Aorta (tissue), 5 donors: ENCODE data around the gene PKLR. TPM values are rescaled to one million over a fixed set of nuclear protein-coding genes. Genes with fewer than 3 reads are reported as not detected.
"Not testable (repeated sequence)": the region's sequence is repeated elsewhere in the genome, so short reads cannot be mapped to it uniquely, and the experiment has no call there.

Experiments
- ATAC-seq: fragments of 200-7000 bp; cut with Tn5 transposase; one replicate; pipeline ENCODE4 v1.9.1; 2022; ENCODE audit warnings: moderate library complexity; ENCODE audit not compliant: low FRiP score
- DNase-seq, 2 donors: peaks; one replicate each; pipeline ENCODE4 v3.0.0-alpha.2; 2020
- H3K27ac ChIP-seq, 2 donors: one replicate each; pipeline ENCODE4 v1.5.1; 2013; ENCODE audit warnings: low read length in 2 of 2, mild to moderate bottlenecking in 2 of 2, moderate library complexity in 2 of 2, control low read depth in 1 of 2, inconsistent platforms in 1 of 2, low read depth in 1 of 2
- H3K27me3 ChIP-seq, 2 donors: one replicate each; pipeline ENCODE4 v1.6.1; 2013; ENCODE audit warnings: control low read depth in 1 of 2, low read length in 1 of 2, mild to moderate bottlenecking in 1 of 2, moderate library complexity in 1 of 2; ENCODE audit not compliant: insufficient read depth in 2 of 2, control insufficient read depth in 1 of 2
- H3K36me3 ChIP-seq, 2 donors: one replicate each; pipeline ENCODE4 v1.6.1; 2013; ENCODE audit warnings: control low read depth in 1 of 2, low read length in 1 of 2, mild to moderate bottlenecking in 1 of 2; ENCODE audit not compliant: insufficient read depth in 2 of 2, control insufficient read depth in 1 of 2
- H3K4me1 ChIP-seq, 2 donors: one replicate each; pipeline ENCODE4 v1.6.1; 2013; ENCODE audit warnings: low read length in 2 of 2, control low read depth in 1 of 2, mild to moderate bottlenecking in 1 of 2, moderate library complexity in 1 of 2; ENCODE audit not compliant: insufficient read depth in 2 of 2, control insufficient read depth in 1 of 2
- H3K4me3 ChIP-seq, 2 donors: one replicate each; pipeline ENCODE4 v1.5.1; 2013; ENCODE audit warnings: low read length in 2 of 2, control low read depth in 1 of 2, mild to moderate bottlenecking in 1 of 2
- H3K9me3 ChIP-seq: one replicate; pipeline ENCODE4 v1.6.1; 2013; ENCODE audit warnings: mild to moderate bottlenecking, low read length; ENCODE audit not compliant: control insufficient read depth
- WGBS, 2 donors: extraction: QIAGEN DNeasy Blood & Tissue Kit; methylation state at CpG; one replicate each; pipeline ENCODE4 v1.1.7; 2013; 5-methylcytosine and 5-hydroxymethylcytosine counted together
- intact Hi-C, 2 donors: fragments of 100-400 bp; cut with DNase I; formaldehyde crosslinking; loops; one replicate each; pipeline versions ENCODE4 v1.14.2 to v1.15.0; 2022
- long read RNA-seq, 2 donors: library from polyadenylated mRNA; unstranded; transcript quantifications; one replicate each; pipeline ENCODE4 v2.0.0, GENCODE V29; 2020 to 2021
- polyA plus RNA-seq, 2 donors: library from polyadenylated mRNA; stranded (reverse); fragments of 200-250 nt; gene quantifications; one replicate each; pipeline ENCODE4 v1.2.3, GENCODE V29; 2013
- total RNA-seq, 2 donors: library from RNA; stranded (reverse); fragmentation: NEBNext Ultra II Directional; extraction: Animal tissue kit (Norgen Biotek cat#: 25700); gene quantifications; one replicate each; pipeline ENCODE4 v1.2.1, GENCODE V29; 2021
- donor health status: healthy with polysubstance abuse.
- donor health status: Bipolar disorder and iron deficiency.
- donor health status: DM: no; HTN: no; CAD: no.
- donor health status: DM: no; HTN: no; CAD: no.
- donor health status: DM: yes; HTN: yes; CAD: no.

Gene PKLR
- total RNA-seq (not detected), polyA plus RNA-seq (1 to 10 TPM in 1 of 2 donors, not detected in 1; 1.0 TPM)
- long read RNA-seq, donor 1: 0 reads
- long read RNA-seq, donor 2: 0 reads

DNA sequence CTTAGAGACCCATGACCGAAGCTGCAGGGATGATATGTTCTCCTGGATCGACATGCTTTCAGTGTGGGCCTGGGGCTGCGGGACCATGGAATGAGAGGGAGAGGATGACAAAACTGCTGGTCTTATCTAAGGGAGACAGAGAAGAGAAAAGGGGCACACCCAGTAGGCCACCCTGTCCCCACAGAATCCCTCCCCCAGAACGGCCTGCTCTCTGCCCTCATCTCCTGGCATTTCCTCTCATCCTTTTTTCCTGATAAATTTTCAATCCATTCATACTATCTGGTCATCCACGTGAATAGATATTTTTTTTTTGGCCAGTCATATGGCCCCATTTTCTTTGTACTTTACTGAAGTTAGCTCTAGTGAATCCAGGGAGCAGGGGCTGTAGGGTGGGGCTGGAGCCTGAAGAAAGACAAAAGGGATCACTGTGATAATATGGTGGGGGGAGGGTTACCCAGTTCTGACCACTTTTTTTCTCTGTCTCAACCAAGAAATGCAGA, at the start of gene PKLR:
Gene PKLR, minus strand, starts transcription at position 97 of the 500 bp plus-strand sequence. Its CDS starts 43 bp downstream, at position 54.
- H3K27ac ChIP-seq: no peak within 1 kb of the TSS
- no peaks in the 10 kb centered on the region for H3K27me3 ChIP-seq
- H3K36me3 ChIP-seq: no peaks in the 10 kb centered on the region
- H3K4me1 ChIP-seq: no peaks in the 10 kb centered on the region
- H3K9me3 ChIP-seq: no peaks in the 10 kb centered on the region
- WGBS, 2 donors: 83 to 87% methylated on average over 5 of the region's 5 CpGs
- intact Hi-C loops: no loop called here
- no peak within 1 kb of the TSS for H3K4me3 ChIP-seq
- DNase-seq (no peak), ATAC-seq (no peak)

- DNase-seq (no peak), ATAC-seq (no peak)
- 87 to 90% methylated on average over 3 of the region's 3 CpGs for WGBS, 2 donors
- H3K9me3 ChIP-seq: no peaks in the 10 kb centered on the region
- H3K4me3 ChIP-seq: no peak overlapping the region
- peaks cover 13 to 15% of the 10 kb centered on the region in 2 donors for H3K36me3 ChIP-seq
- H3K27me3 ChIP-seq: no peaks in the 10 kb centered on the region
- H3K27ac ChIP-seq: no peak overlapping the region
- intact Hi-C loops: no loop called here
- H3K4me1 ChIP-seq: no peaks in the 10 kb centered on the region
Observed at GRCh38 chr1:155342842-155343241, 41.6 kb upstream of the PKLR start.

DNA sequence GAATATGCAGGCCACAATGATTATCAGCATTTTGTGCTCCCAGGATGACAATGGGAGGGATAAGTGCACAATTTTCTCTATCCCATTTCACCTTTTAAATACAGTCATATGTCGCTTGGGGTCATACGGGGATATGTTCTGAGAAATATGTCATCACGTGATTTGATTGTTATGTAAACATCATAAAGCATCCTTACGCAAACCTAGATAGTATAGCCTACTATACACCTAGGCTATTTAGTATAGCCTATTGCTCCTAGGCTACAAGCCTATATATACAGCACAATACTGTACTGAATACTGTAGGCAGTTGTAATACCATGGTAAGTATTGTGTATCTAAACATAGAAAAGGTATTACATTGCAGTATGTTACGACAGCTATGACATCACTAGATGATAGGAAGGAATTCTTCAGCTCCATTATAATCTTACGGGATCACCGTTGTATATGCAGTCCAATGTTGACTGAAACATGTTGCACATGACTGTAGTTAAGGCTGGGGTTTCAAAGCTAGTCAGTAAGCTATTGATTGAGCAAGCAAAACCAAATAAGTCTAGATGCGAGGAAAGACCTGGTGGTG, 38.4 kb upstream of the PKLR start:
- WGBS, 2 donors: 85 to 86% methylated on average over 8 of the region's 8 CpGs
- Histone ChIP-seq H3K36me3 (peaks cover 8 to 12% of the 10 kb centered on the region in 2 donors), H3K27ac (no peak overlapping the region), H3K27me3 (no peaks in the 10 kb centered on the region), H3K4me1 (no peaks in the 10 kb centered on the region), H3K9me3 (no peaks in the 10 kb centered on the region), H3K4me3 (no peak overlapping the region)
- intact Hi-C loops: no loop called here
- DNase-seq: no peak
- ATAC-seq: no peak

DNA sequence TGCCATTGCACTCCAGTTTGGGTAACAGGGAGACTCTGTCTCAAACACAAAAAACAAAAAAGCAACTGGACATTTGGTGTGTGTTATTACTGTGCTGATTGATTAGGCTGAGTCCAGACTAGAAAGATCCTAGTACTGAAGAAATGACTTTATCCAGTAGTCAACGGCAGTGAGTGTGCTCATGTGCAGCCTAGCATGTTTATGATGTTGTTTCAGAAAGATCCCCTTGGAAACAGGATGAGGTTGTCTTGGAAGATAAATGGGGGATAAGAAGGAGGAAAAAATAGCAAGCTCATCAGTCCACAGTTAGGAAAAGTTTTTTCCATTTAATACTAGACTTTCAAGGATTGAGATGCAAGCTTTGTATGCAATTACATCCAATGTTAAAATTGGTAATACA, 33.7 kb upstream of the PKLR start:
- no peaks in the 10 kb centered on the region for H3K9me3 ChIP-seq
- no peak overlapping the region for H3K27ac ChIP-seq
- H3K27me3 ChIP-seq: no peaks in the 10 kb centered on the region
- H3K36me3 ChIP-seq: peaks cover 4 to 8% of the 10 kb centered on the region in 2 donors
- intact Hi-C loops: no loop called here
- no peak for ATAC-seq
- H3K4me1 ChIP-seq: no peaks in the 10 kb centered on the region
- no peak for DNase-seq
- H3K4me3 ChIP-seq: no peak overlapping the region
- 38 to 41% methylated on average over 1 of the region's 1 CpG for WGBS, 2 donors

- 85 to 92% methylated on average over 11 of the region's 11 CpGs for WGBS, 2 donors
- H3K27ac ChIP-seq: no peak overlapping the region
- no peaks in the 10 kb centered on the region for H3K9me3 ChIP-seq
- intact Hi-C loops: no loop called here
- ATAC-seq: no peak
- H3K36me3 ChIP-seq: no peaks in the 10 kb centered on the region
- no peaks in the 10 kb centered on the region for H3K27me3 ChIP-seq
- no peaks in the 10 kb centered on the region for H3K4me1 ChIP-seq
- DNase-seq: peak in 1 of 2 donors; percentile 74
- no peak overlapping the region for H3K4me3 ChIP-seq
Observed at GRCh38 chr1:155329980-155330598, 28.9 kb upstream of the PKLR start.

DNA sequence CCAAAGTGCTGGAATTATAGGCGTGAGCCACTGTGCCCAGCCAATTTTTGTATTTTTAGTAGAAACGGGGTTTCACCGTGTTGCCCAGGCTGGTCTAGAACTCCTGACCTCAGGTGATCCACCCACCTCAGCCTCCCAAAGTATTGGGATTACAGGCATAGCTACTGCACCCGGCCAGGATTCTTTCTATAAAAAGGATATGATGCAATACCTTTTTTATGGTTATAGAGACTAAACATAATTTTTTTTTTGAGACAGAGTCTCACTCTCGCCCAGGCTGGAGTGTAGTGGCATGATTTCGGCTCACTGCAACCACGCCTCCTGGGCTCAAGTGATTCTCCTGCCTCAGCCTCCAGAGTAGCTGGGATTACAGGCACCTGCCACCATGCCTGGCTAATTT, 27.6 kb upstream of the PKLR start:
- 36 to 42% methylated on average over 7 of the region's 7 CpGs for WGBS, 2 donors

GRCh38 chr1:155327981-155328380, 26.7 kb upstream of the PKLR start:
- Histone ChIP-seq H3K9me3 (no peaks in the 10 kb centered on the region), H3K27ac (no peak overlapping the region), H3K27me3 (no peaks in the 10 kb centered on the region), H3K36me3 (no peaks in the 10 kb centered on the region), H3K4me1 (no peaks in the 10 kb centered on the region), H3K4me3 (no peak overlapping the region)
- intact Hi-C loops: no loop called here
- 78 to 80% methylated on average over 4 of the region's 4 CpGs for WGBS, 2 donors
- DNase-seq (peak; percentile 9 to 45), ATAC-seq (no peak)

More for the DNA sequence above, 27.6 kb upstream of the PKLR start:
- H3K9me3 ChIP-seq, H3K36me3 ChIP-seq, H3K4me1 ChIP-seq, ATAC-seq, H3K4me3 ChIP-seq, intact Hi-C loops, H3K27me3 ChIP-seq, H3K27ac ChIP-seq: not testable (repeated sequence)
- DNase-seq: peak in 1 of 2 donors; percentile 47

GRCh38 chr1:155326631-155327037, 25.4 kb upstream of the PKLR start:
- Histone ChIP-seq H3K4me3 (no peak overlapping the region), H3K27me3 (no peaks in the 10 kb centered on the region), H3K36me3 (no peaks in the 10 kb centered on the region), H3K4me1 (no peaks in the 10 kb centered on the region), H3K27ac (no peak overlapping the region), H3K9me3 (no peaks in the 10 kb centered on the region)
- intact Hi-C loops: no loop called here
- WGBS, 2 donors: 80 to 86% methylated on average over 7 of the region's 7 CpGs
- DNase-seq (peak; percentile 46 to 67), ATAC-seq (no peak)

GRCh38 chr1:155326020-155326526, 24.8 kb upstream of the PKLR start:
- H3K4me3 ChIP-seq: no peak overlapping the region
- H3K36me3 ChIP-seq: no peaks in the 10 kb centered on the region
- peak in 1 of 2 donors; percentile 15 for DNase-seq
- ATAC-seq: no peak
- H3K9me3 ChIP-seq: no peaks in the 10 kb centered on the region
- no peaks in the 10 kb centered on the region for H3K27me3 ChIP-seq
- no peak overlapping the region for H3K27ac ChIP-seq
- H3K4me1 ChIP-seq: no peaks in the 10 kb centered on the region
- WGBS, 2 donors: 84 to 86% methylated on average over 6 of the region's 6 CpGs
- intact Hi-C loops: no loop called here
